GM18520 (cell line): ENCODE results near the gene ABCA4.
"Not testable (repeated sequence)": the region's sequence is repeated elsewhere in the genome, so short reads cannot be mapped to it uniquely, and the experiment has no call there.

Experiments used
- ATAC-seq: cut with Tn5 transposase; IDR thresholded peaks from one replicate; pipeline ENCODE4 v1.9.1; 2021; ENCODE audit not compliant: unreplicated experiment

Gene ABCA4

GRCh38 chr1:94120991-94121390 is at the start of gene ABCA4:
TSS of gene ABCA4 (minus strand) at chr1:94121148. CDS start at chr1:94121045, 103 bp downstream.
- ATAC-seq, result no peak

GRCh38 chr1:94169126-94169525 is 48.2 kb upstream of the ABCA4 start:
- ATAC-seq, result no peak

- ATAC-seq, result no peak
These were observed 44.9 kb upstream of the ABCA4 start for GRCh38 chr1:94165843-94166242.

DNA sequence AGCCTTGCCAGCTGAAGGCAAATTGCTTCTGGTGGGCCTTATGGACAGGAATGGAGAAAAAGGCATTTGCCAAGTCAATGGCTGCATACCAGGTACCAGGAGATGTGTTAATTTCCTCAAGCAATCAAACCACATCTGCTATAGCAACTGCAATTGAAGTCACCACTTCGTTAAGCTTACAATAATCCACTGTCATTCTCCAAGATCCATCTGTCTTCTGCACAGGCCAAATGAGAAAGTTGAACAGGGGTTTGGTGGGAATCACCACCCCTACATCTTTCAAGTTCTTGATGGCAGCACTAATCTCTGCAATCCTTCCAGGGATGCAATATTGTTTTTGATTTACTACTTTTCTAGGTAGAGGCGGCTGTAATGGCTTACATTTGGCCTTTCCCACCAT is 43.9 kb upstream of the ABCA4 start:
- not testable (repeated sequence) for ATAC-seq

DNA sequence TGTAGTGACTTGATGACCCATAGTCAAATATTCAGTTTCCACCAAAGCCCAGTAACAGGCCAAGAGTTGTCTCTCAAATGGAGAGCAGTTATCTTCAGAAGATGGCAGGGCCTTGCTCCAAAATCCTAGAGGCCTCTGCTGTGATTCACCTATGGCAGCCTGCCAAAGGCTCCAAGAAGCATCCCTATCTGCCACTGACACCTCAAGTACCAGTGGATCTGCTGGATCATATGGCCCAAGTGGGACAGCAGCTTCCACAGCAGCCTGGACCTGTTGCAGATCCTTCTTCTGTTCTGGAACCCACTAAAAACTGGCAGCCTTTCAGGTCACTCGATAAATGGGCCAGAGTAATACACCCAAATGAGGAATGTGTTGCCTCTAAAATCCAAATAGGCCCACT is 43.2 kb upstream of the ABCA4 start:
- not testable (repeated sequence) for ATAC-seq

GRCh38 chr1:94163249-94163648 is 42.3 kb upstream of the ABCA4 start:
- ATAC-seq, result not testable (repeated sequence)

DNA sequence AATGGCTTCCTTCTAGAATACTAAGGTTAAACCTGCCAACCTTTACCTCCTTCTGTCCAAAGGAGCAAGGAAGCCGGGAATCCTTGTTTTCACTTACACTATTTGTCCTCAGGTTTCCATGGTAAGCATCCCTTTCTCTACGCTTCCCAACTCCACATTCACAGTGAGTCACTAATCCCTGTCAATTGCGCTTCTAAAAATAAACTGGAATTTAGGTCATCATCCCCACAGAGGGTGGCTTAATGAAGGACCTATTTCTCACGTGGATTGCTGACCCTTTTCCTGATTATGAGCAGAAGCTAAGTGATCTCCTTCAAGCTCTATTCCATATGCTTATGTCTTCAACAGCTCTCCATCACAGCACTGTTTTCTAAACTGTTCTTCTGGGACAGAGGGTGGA is 39.9 kb upstream of the ABCA4 start:
- ATAC-seq, result no peak

GRCh38 chr1:94156096-94156625 is 35.2 kb upstream of the ABCA4 start:
- ATAC-seq, result no peak

DNA sequence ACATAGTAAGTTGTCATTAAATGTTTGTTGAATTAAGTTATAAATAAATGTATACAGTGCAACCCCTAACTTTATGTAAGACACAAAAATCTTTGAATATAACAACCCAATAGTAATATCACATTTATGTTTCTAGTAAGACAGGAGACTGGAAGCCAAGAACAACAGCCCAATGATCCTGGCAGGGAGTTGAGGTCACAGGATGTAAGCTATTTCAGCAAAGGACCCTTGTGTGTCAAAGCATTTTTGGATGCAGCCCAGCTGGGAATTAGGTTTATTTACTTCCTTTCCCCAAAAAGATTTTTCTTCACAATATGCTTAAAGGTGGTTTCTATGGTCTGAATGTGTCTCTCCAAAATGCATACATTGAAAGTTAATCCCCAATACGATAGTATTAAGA is 34.0 kb upstream of the ABCA4 start:
- ATAC-seq, result no peak

DNA sequence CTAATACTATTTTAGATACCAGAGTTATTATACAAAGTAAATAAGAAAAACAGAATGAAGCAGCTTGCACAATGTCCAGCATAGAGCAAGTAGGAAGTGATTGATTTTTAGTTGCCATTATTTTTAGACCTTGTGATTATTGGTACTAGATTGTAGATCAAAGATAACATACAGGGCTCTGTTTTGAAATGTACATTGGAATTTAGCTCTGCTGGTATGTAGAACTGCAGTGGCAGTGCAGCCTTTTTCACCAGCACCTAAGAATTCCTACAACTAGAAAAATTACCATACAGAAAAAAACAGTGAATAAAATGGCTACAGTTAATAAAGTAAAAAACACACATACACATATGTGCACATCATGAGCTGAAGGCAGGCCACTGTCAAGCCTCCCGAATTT is 32.2 kb upstream of the ABCA4 start:
- no peak for ATAC-seq

DNA sequence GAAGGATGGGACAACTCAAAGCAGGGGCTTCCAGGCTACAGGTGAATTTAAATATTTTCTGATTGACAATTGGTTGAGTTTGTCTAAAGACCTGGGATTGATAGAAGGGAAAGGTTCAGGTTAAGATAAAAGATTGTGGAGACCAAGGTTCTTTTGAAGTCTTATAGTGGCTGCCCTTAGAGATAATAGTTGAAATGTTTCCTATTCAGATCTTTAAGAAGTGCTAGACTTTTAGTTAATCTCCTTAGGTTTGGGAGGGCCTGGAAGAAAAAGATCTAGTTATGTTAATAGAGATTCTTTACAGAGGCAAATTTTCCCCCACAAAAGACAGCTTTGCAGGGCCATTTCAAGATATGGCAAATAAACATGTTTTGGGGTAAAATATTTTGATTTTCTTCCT is 28.2 kb upstream of the ABCA4 start:
- not testable (repeated sequence) for ATAC-seq

DNA sequence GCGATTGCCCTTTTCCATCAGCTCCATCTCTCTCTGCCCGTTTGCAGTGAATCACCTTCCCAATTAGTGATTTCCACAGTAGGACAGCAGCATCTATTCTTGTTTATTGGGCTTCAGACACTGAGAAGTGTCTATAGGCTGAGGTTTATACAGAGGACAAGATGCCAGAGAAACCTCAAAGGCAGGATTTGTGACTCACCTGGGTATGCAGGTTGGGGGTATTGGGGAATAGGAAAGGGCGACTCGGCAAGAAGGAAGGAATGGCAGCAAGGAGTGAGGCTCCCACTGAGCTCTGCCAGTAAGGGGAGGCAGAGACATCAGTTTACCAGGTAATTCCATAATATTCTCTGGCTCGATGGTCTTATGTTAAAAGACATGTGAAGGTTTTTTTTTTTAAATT is 25.3 kb upstream of the ABCA4 start:
- no peak for ATAC-seq

GRCh38 chr1:94144836-94145235 is 23.9 kb upstream of the ABCA4 start:
- ATAC-seq, result no peak

DNA sequence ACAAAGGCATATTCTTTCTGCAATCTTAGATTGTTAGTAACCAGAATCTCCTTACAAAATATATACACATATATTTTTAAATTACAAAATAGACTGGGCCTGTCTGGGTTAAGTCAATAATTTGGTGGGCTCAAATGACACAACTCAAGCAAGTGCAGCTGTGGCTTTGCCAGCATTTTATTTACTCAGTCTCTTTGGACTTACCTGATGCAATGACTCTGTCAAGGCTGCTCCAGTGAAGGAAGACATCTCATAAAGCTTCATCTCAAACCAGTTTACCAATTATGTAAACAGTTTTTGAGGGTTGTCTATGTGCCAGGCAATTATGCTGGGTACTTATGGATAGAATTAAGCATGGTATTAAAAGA is 22.8 kb upstream of the ABCA4 start:
- no peak for ATAC-seq

DNA sequence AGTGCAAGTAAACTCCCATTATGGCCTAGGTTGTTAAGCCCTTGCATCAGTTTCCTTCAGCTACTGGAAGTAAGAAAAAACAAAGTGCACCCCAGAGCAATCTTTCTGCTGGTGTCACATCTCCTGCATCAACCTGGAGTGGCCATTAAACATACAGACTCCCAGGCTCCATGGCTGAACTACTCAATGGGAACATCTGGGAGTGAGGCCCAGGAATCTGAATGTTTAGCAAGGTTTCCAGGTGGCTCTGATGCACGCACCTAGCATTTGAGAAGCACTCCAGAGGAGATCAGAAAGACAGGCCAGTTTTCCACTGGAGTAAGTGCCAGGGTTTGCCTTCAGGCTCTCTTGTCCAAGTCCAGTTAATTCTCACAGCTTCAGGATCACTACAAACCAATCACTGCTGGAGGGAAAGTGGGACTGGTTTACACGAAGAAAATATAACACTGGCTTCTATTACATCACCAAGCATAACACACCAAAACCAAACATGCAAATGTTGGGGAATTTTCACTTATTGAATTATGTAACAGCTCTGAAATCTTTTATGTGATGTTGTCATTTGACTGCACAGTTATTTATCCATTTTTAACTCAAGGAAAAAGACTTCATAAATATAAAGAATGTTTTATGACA is 22.3 kb upstream of the ABCA4 start:
- ATAC-seq, result no peak

GRCh38 chr1:94142583-94142982 is 21.6 kb upstream of the ABCA4 start:
- ATAC-seq, result no peak

DNA sequence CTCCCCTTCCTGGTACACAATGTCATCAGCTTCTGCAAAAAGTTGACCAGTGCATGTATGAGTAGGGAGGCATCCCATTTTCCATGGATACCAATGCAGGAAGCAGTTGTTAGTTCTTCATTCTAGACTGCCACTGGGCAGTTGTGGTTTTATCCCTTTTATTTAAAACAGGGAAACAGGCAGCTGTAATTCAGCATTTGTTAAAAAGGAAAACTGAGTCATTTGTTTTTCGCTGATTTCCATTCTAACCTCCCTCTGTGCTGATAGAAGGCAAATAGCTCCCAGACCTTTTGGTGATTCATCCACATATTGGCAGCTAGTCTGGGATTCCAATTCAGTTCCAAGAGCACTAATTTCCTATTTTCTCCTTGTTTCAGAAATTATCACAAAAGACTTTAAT is 21.1 kb upstream of the ABCA4 start:
- ATAC-seq, result no peak

- no peak for ATAC-seq
These were observed 11.2 kb upstream of the ABCA4 start for GRCh38 chr1:94132111-94132510.

GRCh38 chr1:94130851-94131595 is 10.1 kb upstream of the ABCA4 start:
- ATAC-seq, result no peak

GRCh38 chr1:94126651-94127050 is 5.7 kb upstream of the ABCA4 start:
- ATAC-seq, result no peak

GRCh38 chr1:94125551-94126514 is 4.9 kb upstream of the ABCA4 start:
- no peak for ATAC-seq
